Measurements from ENCODE around the gene RELN. TPM values are rescaled to one million over a fixed set of nuclear protein-coding genes. Genes with fewer than 3 reads are reported as not detected.
"Not testable (repeated sequence)": the region's sequence is repeated elsewhere in the genome, so short reads cannot be mapped to it uniquely, and the experiment has no call there.

RELN gene
- polyA plus RNA-seq, 10 donors = 4.5 to 14.3 (median 7.3) TPM

- no peak for DNase-seq
Observed at GRCh38 chr7:103791894-103792293, 197.6 kb downstream of the RELN start.

GRCh38 chr7:103787041-103787440 lies 202.4 kb downstream of the RELN start:
- not testable (repeated sequence) for DNase-seq

GRCh38 chr7:103784646-103785286 lies 204.7 kb downstream of the RELN start:
- no peak for DNase-seq

DNA sequence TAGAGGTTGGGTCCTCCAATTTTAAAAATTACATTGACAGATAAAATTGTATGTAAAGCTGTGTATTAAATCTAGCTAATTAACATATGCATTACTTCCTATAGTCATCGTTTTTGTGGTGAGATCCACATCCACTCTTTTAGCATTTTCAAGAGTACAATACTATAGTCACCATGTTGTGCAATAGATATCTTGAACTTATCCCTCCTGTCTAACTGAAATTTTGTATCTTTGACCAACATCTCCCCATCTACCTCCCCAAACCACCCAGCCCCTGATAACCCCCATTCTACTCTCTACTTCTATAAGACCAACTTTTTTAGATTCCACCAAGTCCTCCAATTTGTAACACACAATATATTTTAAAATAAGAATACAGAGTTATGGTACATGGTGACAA lies 208.0 kb downstream of the RELN start:
- DNase-seq = no peak

- DNase-seq = not testable (repeated sequence)
Observed at GRCh38 chr7:103780561-103780960, 208.9 kb downstream of the RELN start.

- DNase-seq = no peak
Observed at GRCh38 chr7:103777440-103777839, 212.0 kb downstream of the RELN start.

- no peak for DNase-seq
Observed at GRCh38 chr7:103773726-103774125, 215.7 kb downstream of the RELN start.

GRCh38 chr7:103772171-103772773 lies 217.2 kb downstream of the RELN start:
- no peak for DNase-seq

DNA sequence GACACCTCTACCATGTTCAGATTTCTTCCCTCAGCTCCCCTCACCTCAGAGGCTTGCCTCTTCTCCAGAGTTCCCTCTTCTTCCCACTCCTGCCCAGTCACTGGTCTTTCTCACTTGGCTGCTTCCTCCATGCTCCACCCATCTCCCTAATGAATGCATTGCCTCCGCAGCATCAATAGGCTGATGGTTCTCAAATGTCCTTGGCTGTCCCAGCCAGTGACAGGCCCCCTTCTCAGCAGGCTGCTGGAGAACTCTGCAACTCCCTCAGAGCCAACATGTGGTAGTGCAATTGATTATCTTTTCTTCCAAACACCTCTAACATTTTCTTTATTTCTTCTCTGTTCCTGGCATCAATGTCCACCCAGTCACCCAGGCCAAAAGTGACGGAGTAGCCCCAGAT lies 218.2 kb downstream of the RELN start:
- DNase-seq = no peak

DNA sequence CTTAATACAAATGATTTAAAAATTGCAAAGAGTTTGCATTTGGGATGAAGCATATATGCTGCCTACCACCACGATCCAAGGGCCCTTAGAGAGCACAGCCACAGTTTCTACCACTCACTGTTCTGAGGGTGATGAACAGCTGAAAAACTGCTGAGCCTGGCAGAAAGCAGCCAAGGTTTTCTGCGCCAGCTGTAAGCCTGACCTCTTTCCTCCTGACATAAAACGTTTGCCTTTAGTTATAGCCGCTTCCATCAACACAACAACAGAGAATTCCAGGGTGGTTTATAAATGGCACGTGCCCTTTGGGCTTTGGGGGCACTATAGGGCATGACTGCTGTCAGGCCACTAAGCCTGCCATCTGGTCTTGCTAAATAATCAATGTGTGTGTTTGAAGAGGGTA lies 222.8 kb downstream of the RELN start:
- DNase-seq = no peak

GRCh38 chr7:103765901-103766300 lies 223.6 kb downstream of the RELN start:
- no peak for DNase-seq

DNA sequence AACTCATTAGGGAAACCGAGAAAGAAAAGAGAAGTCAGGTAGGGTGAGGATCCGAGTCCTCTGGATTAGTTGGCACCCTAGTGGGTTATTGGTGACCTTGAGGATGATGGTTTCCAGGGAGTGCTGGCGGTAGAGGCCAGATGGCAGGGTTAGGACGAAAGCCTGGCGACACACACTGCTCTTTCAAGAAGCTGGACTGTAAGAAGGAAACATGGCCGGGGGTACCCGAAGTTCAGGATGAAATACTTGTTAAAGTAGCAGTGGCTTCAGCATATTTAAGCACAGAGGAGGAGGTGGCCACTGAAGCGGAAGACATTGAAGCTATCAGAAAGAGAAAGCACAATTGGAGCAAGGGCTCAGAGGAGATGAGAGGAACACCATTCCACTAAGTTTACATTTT lies 224.6 kb downstream of the RELN start:
- DNase-seq = no peak

- no peak for DNase-seq
Observed at GRCh38 chr7:103762877-103763276, 226.6 kb downstream of the RELN start.

DNA sequence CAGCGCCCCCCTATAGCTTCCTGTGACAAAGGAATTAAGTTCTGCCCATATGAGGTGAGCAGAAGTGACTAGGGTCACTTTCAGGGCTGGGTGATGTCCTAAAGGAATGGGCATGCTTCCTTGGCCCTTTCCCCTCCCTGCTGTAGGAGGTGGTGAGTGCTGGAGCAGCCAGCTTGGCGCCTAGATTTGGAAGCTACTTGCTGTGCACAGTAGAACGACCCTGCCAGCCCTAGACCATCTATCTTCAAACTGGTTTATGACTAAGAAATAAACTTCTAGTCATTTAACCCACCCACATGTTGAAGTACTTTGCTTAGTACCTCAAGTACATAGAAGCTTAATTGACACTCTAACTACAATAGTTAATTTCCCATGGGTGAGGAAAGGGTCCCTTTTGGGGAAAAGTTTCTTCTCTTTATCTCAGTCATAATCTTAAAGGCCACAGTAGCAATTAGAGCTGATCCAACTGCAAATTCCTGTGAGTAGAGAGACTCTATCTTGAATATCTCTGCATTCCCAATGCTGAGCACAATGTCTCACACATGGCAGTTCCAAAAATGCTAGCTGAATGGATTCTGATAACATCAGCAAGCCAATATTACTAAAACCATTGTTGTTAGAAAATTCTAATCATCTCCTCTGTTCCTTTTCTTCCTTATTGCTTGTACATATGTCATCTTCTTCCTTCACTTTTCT lies 227.2 kb downstream of the RELN start:
- DNase-seq = no peak

DNA sequence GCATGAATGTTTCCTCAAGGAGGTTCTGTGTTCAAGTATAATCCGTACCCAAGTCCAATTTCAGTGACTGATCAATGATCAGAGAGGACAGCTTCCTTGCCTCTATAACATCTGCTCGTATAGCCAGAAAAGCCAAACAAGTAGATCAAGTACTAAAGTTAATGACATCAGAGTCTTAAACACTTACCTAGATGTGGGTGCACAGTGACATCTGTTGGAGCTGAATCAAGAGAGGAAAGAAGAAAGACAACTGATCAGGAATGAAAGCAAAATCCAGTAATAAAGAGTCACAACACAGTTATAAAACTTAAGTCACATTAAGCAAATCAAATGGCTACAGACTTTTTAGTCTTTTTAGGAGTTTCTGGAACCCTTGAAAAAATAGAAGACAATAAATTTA lies 236.5 kb downstream of the RELN start:
- DNase-seq = no peak

GRCh38 chr7:103751311-103751880 lies 238.1 kb downstream of the RELN start:
- DNase-seq = no peak

GRCh38 chr7:103748680-103749079 lies 240.8 kb downstream of the RELN start:
- no peak for DNase-seq

- DNase-seq = no peak
Observed at GRCh38 chr7:103735377-103735776, 254.1 kb downstream of the RELN start.

- no peak for DNase-seq
Observed at GRCh38 chr7:103731169-103731568, 258.3 kb downstream of the RELN start.

GRCh38 chr7:103729026-103729425 lies 260.4 kb downstream of the RELN start:
- DNase-seq = no peak

DNA sequence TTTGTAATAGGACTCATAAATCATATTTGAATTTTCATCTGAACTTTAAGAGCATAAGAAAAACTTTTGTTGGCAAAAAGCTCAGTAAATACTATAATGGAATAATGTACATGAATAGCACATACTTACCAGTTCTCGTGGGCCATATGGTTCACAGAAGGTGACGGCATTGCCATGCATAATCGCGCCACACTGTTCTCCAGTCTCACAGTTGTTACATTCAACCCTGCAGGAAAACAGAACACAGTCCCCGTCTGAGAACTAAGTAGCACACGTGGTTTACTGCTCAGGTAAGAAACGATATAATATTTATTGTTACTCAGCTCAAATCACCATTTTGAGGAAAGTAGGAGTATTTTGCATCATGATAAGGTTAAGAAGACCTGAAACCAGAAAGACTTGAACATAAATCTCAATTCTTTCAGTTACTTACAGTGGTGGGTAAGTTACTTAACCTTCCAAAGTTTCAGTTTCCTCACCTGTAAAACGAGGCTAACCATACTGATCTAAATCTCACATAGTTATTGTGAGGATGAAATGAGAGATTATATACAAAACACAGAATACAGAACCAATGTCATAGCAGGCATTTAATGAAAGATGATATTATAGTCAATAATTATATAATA lies 261.4 kb downstream of the RELN start:
- DNase-seq = no peak

- no peak for DNase-seq
Observed at GRCh38 chr7:103719070-103719469, 270.4 kb downstream of the RELN start.

All from muscle of back (tissue), 11 donors.